ENCODE data around the gene CFLAR. TPM values are rescaled to one million over a fixed set of nuclear protein-coding genes. Genes with fewer than 3 reads are reported as not detected.

Gene CFLAR
- total and polyA plus RNA-seq, 12 donors, result 91.5 to 257 (median 203) TPM

DNA sequence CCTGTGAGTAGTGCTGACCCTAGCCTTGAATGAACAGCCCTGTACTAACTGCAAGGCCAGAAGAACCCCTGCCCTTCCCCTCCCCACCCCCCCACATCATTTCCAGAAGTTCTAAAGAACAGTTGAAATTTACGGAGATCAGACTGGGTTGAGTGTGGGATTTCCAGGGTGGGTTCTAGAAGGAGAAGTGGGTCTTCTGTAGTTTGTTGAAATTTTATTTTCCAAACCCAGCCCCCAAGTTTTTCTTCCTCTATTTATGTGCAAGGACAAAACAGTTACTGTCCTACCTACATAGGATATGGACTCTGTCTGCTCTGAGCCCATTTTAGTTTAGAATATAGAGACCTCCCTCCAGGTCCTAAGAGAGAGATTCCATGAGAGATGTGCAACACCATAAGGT lies 40.7 kb downstream of the CFLAR start:
- intact Hi-C loops (cut with DNase I), result loop anchor here in 8 of 10 donors (5.0 to 10.0 kb wide), 4 partner anchors 39 to 192 kb away; partner anchors contain the start of genes HYCC2 (in 7 of the 8), NDUFB3 (in 7 of the 8), CFLAR (in 5 of the 8) and ORC2 (in 1 of the 8)
- peak overlapping the region in 5 of 10 donors; percentile 45 to 86 (median 57) for H3K27ac ChIP-seq
- peaks cover 3 to 100% (median 68%) of the 10 kb centered on the region in 9 donors for H3K36me3 ChIP-seq
- H3K9me3 ChIP-seq, result no peaks in the 10 kb centered on the region
- DNase-seq, result no peak
- no peak for ATAC-seq
- TF ChIP-seq, protein P1, sequence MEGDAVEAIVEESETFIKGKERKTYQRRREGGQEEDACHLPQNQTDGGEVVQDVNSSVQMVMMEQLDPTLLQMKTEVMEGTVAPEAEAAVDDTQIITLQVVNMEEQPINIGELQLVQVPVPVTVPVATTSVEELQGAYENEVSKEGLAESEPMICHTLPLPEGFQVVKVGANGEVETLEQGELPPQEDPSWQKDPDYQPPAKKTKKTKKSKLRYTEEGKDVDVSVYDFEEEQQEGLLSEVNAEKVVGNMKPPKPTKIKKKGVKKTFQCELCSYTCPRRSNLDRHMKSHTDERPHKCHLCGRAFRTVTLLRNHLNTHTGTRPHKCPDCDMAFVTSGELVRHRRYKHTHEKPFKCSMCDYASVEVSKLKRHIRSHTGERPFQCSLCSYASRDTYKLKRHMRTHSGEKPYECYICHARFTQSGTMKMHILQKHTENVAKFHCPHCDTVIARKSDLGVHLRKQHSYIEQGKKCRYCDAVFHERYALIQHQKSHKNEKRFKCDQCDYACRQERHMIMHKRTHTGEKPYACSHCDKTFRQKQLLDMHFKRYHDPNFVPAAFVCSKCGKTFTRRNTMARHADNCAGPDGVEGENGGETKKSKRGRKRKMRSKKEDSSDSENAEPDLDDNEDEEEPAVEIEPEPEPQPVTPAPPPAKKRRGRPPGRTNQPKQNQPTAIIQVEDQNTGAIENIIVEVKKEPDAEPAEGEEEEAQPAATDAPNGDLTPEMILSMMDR (IDR thresholded peaks at IDR 0.05), result no peak
- peaks cover 7 to 81% (median 46%) of the 10 kb centered on the region in 9 donors for H3K4me1 ChIP-seq
- WGBS, 2 donors, result 0 to 41% methylated on average over 1 of the region's 1 CpG
- H3K4me3 ChIP-seq, result no peak overlapping the region
- H3K27me3 ChIP-seq, result no peaks in the 10 kb centered on the region

DNA sequence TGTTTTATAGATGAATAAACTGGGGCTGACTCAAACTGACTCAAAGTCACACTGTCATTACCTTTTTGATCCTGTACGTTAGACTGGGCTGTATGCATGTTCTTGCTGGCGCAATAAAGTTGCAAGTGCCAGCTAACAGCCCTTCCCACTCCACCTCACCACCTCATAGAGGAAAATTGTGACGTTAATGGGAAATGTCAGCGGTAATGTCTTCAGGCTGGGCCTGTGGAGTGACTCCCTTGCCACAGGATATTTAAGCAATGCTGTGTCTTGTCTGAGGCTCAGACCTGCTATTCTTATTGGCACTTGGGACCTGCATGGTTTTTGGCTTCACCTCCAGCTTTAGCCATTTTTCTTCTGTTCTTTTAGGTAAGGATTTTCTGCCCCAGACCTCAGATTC lies 41.7 kb downstream of the CFLAR start:
- peaks cover 7 to 74% (median 38%) of the 10 kb centered on the region in 9 donors for H3K4me1 ChIP-seq
- ATAC-seq (peak in 7 of 8 donors; percentile 11 to 33 (median 17)), DNase-seq (no peak)
- intact Hi-C loops (cut with DNase I), result loop anchor here in 9 of 10 donors (1.0 to 10.0 kb wide), 7 partner anchors 39 to 193 kb away; partner anchors contain the start of genes HYCC2 (in 8 of the 9), NDUFB3 (in 7 of the 9), CFLAR (in 6 of the 9) and ORC2 (in 1 of the 9)
- no peak overlapping the region for H3K4me3 ChIP-seq
- no peaks in the 10 kb centered on the region for H3K9me3 ChIP-seq
- TF ChIP-seq, protein P1 (IDR thresholded peaks at IDR 0.05), result no peak
- peaks cover 0 to 100% (median 72%) of the 10 kb centered on the region in 9 donors for H3K36me3 ChIP-seq
- H3K27ac ChIP-seq, result peak overlapping the region in 9 of 10 donors; percentile 29 to 86 (median 53)
- 34 to 50% methylated on average over 4 of the region's 4 CpGs for WGBS, 2 donors
- no peaks in the 10 kb centered on the region for H3K27me3 ChIP-seq

DNA sequence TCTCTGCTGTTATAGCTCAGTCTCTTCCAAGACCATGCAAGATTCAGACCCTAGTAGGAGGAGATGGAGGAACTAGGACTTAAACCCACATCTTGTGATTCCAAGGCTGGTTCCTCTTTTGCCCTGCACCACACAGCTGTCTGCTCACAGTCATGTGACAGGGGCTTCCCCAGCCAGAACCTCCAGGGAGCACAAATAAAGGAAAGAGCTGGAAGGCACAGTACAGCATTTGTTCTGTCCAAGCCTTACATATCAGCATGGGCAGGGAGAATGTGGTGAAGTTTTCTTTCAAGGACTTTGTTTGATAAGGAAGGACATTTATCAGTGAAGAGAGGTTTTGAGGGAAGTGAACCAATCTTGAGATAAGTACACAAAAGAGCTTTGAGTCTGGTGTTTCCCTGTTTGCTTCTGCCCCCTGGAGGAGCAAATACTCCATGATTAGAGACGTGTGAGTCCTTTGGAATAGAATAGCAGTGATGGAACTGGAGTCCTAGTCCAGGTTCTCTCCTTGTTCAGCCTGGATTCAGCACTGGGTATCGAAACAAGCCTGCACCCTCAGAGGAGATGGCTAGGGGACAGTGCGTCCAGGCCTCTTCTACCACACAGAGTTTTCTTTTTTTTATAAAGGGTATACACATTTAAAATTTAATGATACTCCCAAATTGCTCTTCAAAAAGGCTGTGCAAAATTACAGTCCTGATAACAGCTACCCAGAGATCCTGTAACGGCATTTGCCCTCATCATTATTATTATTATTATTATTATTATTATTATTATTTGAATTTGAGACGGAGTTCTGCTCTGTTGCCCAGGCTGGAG lies 42.4 kb downstream of the CFLAR start:
- ATAC-seq (peak; percentile 80 to 88 (median 84)), DNase-seq (peak in 1 of 2 donors; percentile 72)
- Histone ChIP-seq H3K27ac (peak overlapping the region in 9 of 10 donors; percentile 29 to 86 (median 53)), H3K4me3 (no peak overlapping the region), H3K36me3 (peaks cover 0 to 100% (median 72%) of the 10 kb centered on the region in 9 donors), H3K9me3 (no peaks in the 10 kb centered on the region), H3K27me3 (no peaks in the 10 kb centered on the region), H3K4me1 (peaks cover 7 to 68% (median 34%) of the 10 kb centered on the region in 9 donors)
- intact Hi-C loops (cut with DNase I), result loop anchor here in 9 of 10 donors (1.0 to 10.0 kb wide), 7 partner anchors 40 to 194 kb away; partner anchors contain the start of genes HYCC2 (in 8 of the 9), NDUFB3 (in 7 of the 9), CFLAR (in 6 of the 9) and ORC2 (in 1 of the 9)
- 43 to 47% methylated on average over 5 of the region's 5 CpGs for WGBS, 2 donors
- TF ChIP-seq, protein P1 (IDR thresholded peaks at IDR 0.05), result peak; percentile 31 to 81 (median 66)

DNA sequence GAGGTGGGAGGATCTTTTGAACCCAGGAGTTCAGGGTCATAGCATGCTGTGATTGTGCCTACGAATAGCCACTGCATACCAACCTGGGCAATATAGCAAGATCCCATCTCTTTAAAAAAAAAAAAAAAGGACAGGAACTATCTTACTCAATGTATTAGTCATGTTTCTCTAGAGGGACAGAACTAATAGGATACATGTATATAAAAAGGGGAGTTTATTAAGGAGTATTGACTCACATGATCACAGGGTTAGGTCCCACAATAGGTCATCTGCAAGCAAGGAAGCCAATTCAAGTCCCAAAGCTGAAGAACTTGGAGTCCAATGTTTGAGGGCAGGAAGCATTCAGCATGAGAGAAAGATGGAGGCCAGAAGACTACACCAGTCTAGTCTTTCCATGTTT lies 48.2 kb downstream of the CFLAR start:
- H3K27me3 ChIP-seq, result no peaks in the 10 kb centered on the region
- intact Hi-C loops (cut with DNase I), result loop anchor here in 2 of 10 donors (5.0 to 10.0 kb wide), 2 partner anchors 49 to 92 kb away; partner anchors contain the start of genes CFLAR (in 1 of the 2), HYCC2 (in 1 of the 2) and NDUFB3 (in 1 of the 2)
- peaks cover 0 to 30% (median 12%) of the 10 kb centered on the region in 9 donors for H3K4me1 ChIP-seq
- H3K9me3 ChIP-seq, result peaks cover 0 to 22% (median 9%) of the 10 kb centered on the region in 11 donors
- H3K36me3 ChIP-seq, result peaks cover 4 to 91% (median 72%) of the 10 kb centered on the region in 9 donors
- ATAC-seq (no peak), DNase-seq (no peak)
- H3K4me3 ChIP-seq, result no peak overlapping the region
- TF ChIP-seq, protein P1 (IDR thresholded peaks at IDR 0.05), result no peak
- peak overlapping the region in 1 of 10 donors; percentile 49 for H3K27ac ChIP-seq
- WGBS, 2 donors, result 87 to 93% methylated on average over 1 of the region's 1 CpG

All from heart right ventricle (tissue), 16 donors.